ENCODE data around the gene BACH2. TPM values are rescaled to one million over a fixed set of nuclear protein-coding genes. Genes with fewer than 3 reads are reported as not detected.

BACH2 gene
- total and polyA plus RNA-seq, 2 experiments from 2014 or later = under 0.01 TPM; not detected in 1

DNA sequence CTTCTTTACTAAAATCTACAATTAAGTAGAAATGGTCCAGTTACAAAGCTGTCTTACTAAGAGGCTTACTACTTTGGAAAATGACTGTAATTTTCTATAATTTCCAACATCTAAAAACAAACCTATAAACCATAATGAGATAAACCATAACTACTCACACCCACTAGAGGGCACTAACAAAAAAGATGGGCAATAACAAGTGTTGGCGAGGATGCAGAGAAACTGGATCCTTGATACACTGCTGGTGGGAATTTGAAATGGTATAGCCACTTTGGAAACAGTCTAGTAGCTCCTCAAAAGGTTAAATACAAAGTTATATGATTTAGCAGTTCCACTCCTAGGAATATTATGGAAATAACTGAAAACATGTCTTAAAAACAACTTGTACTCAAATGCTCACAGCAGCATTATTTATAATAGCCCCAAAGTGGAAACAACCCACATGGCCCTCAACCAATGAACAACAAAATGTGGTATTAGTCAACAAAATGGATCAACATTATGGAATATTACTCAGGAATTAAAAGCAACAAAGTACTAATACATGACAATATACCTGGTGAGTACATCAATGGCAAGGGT lies 351.7 kb downstream of the BACH2 start:
- H3K4me1 ChIP-seq (ENCODE audit: insufficient read depth) = 0 out of 2 replicates have a peak, but pooled peaks cover 7% of the 10 kb centered on the region
- WGBS, 2 experiments (ENCODE audit: low coverage in 1 of 2, low lambda C conversion rate in 2 of 2, missing lambda C conversion rate in 2 of 2) = 53 to 55% methylated on average over 1 of the region's 1 CpG
- no peaks in the 10 kb centered on the region for H3K36me3 ChIP-seq (ENCODE audit: low read depth)
- no peaks in the 10 kb centered on the region for H4K20me1 ChIP-seq (ENCODE audit: insufficient read depth)
- in situ Hi-C loops (cut with MboI) = no loop called here
- no peaks in the 10 kb centered on the region for H3K79me2 ChIP-seq (ENCODE audit: insufficient read depth)
- H3F3A ChIP-seq (ENCODE audit: insufficient read depth) = no peaks in the 10 kb centered on the region
- no peak for TF ChIP-seq EZH2 (IDR thresholded peaks at IDR 0.05; ENCODE audit: insufficient read depth, poor library complexity, severe bottlenecking)
- TF ChIP-seq EZH2phosphoT487 (IDR thresholded peaks at IDR 0.05; ENCODE audit: insufficient read depth, low read depth) = no peak
- H3K9ac ChIP-seq = no peak overlapping the region
- H3K9me2 ChIP-seq (ENCODE audit: insufficient read depth) = no peaks in the 10 kb centered on the region
- H3K4me2 ChIP-seq (ENCODE audit: unreplicated experiment) = no peak overlapping the region
- no peak overlapping the region for H3K27ac ChIP-seq
- no peak overlapping the region for H3K4me3 ChIP-seq
- H3K27me3 ChIP-seq (replicated peaks; ENCODE audit: insufficient read depth) = peaks cover 11% of the 10 kb centered on the region; the same call in 1 of the 2 replicates
- peak; percentile 45 for DNase-seq
- no peaks in the 10 kb centered on the region for H3K9me3 ChIP-seq (ENCODE audit: low read depth)
- H2AFZ ChIP-seq = no peak overlapping the region

DNA sequence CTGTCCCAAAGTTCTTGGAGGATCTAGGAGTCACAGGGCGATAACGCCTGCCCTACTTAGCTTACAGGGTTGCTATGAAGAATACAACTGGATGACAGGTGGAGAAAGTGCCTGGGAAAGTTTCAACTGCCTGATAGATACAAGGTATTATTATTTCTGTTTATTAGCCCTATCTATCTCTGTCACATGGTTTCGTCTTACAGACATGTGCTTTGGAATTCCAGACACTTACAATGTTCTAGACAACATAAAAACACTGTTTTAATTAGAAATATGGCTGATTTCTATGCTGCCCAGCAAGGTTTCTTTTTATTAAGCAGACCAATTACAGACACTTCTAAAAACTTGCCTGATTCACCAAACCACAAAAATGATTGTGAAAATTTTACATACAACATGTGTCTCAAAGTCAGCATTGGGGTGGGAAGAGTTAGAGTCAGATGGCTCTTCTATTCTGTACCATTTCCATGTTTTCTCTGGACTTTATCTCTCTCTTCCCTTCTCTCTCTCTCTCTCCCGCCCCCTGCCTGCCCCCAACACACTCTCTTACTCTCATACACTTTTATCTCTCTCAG lies 352.4 kb downstream of the BACH2 start:
- DNase-seq = peak; percentile 25
- in situ Hi-C loops (cut with MboI) = no loop called here
- 64 to 73% methylated on average over 4 of the region's 4 CpGs for WGBS, 2 experiments (ENCODE audit: low coverage in 1 of 2, low lambda C conversion rate in 2 of 2, missing lambda C conversion rate in 2 of 2)

DNA sequence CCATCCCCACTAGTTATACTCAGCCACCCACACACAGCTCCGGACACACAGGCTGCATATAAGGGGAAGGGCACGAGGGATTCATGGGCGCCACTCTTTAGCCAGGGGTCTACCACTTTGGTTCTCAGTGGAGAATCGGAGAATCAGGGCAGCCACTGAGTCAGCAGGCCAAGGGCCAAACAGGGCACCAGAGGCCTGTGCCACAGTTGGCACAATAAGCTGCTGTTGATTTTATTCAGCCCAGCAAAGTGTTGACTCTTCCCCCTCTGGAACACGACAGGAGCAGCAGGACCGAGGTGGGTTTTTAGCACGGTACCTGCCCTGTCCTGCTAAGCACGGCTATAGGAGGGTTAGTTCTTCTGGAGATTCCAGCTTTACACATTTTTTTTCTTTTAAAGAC lies 354.0 kb downstream of the BACH2 start:
- Histone ChIP-seq H3K4me3 (no peak overlapping the region), H2AFZ (no peak overlapping the region), H3K4me1 (ENCODE audit: insufficient read depth) (0 out of 2 replicates have a peak, but pooled peaks cover 7% of the 10 kb centered on the region), H3K36me3 (ENCODE audit: low read depth) (no peaks in the 10 kb centered on the region), H3K27me3 (replicated peaks; ENCODE audit: insufficient read depth) (peaks cover 11% of the 10 kb centered on the region; the same call in 1 of the 2 replicates), H3K9me2 (ENCODE audit: insufficient read depth) (no peaks in the 10 kb centered on the region), H3K9me3 (ENCODE audit: low read depth) (no peaks in the 10 kb centered on the region), H3K27ac (no peak overlapping the region), H3K4me2 (ENCODE audit: unreplicated experiment) (no peak overlapping the region), H3K79me2 (ENCODE audit: insufficient read depth) (no peaks in the 10 kb centered on the region), H3F3A (ENCODE audit: insufficient read depth) (no peaks in the 10 kb centered on the region), H3K9ac (no peak overlapping the region), H4K20me1 (ENCODE audit: insufficient read depth) (no peaks in the 10 kb centered on the region)
- TF ChIP-seq EZH2 (IDR thresholded peaks at IDR 0.05; ENCODE audit: insufficient read depth, poor library complexity, severe bottlenecking) (no peak), EZH2phosphoT487 (IDR thresholded peaks at IDR 0.05; ENCODE audit: insufficient read depth, low read depth) (no peak)
- WGBS, 2 experiments (ENCODE audit: low coverage in 1 of 2, low lambda C conversion rate in 2 of 2, missing lambda C conversion rate in 2 of 2) = 90 to 94% methylated on average over 8 of the region's 8 CpGs
- DNase-seq = no peak
- in situ Hi-C loops (cut with MboI) = no loop called here

More for the DNA sequence above, 352.4 kb downstream of the BACH2 start:
- H3K9me2 ChIP-seq (ENCODE audit: insufficient read depth) = no peaks in the 10 kb centered on the region
- no peaks in the 10 kb centered on the region for H3F3A ChIP-seq (ENCODE audit: insufficient read depth)
- H3K4me3 ChIP-seq = no peak overlapping the region
- H3K79me2 ChIP-seq (ENCODE audit: insufficient read depth) = no peaks in the 10 kb centered on the region
- no peak for TF ChIP-seq EZH2 (IDR thresholded peaks at IDR 0.05; ENCODE audit: insufficient read depth, poor library complexity, severe bottlenecking)
- TF ChIP-seq EZH2phosphoT487 (IDR thresholded peaks at IDR 0.05; ENCODE audit: insufficient read depth, low read depth) = no peak
- no peaks in the 10 kb centered on the region for H4K20me1 ChIP-seq (ENCODE audit: insufficient read depth)
- no peak overlapping the region for H3K9ac ChIP-seq
- 0 out of 2 replicates have a peak, but pooled peaks cover 7% of the 10 kb centered on the region for H3K4me1 ChIP-seq (ENCODE audit: insufficient read depth)
- no peak overlapping the region for H3K4me2 ChIP-seq (ENCODE audit: unreplicated experiment)
- no peaks in the 10 kb centered on the region for H3K36me3 ChIP-seq (ENCODE audit: low read depth)
- H3K27ac ChIP-seq = no peak overlapping the region
- H3K27me3 ChIP-seq (replicated peaks; ENCODE audit: insufficient read depth) = peaks cover 11% of the 10 kb centered on the region; the same call in 1 of the 2 replicates
- no peaks in the 10 kb centered on the region for H3K9me3 ChIP-seq (ENCODE audit: low read depth)
- no peak overlapping the region for H2AFZ ChIP-seq

DNA sequence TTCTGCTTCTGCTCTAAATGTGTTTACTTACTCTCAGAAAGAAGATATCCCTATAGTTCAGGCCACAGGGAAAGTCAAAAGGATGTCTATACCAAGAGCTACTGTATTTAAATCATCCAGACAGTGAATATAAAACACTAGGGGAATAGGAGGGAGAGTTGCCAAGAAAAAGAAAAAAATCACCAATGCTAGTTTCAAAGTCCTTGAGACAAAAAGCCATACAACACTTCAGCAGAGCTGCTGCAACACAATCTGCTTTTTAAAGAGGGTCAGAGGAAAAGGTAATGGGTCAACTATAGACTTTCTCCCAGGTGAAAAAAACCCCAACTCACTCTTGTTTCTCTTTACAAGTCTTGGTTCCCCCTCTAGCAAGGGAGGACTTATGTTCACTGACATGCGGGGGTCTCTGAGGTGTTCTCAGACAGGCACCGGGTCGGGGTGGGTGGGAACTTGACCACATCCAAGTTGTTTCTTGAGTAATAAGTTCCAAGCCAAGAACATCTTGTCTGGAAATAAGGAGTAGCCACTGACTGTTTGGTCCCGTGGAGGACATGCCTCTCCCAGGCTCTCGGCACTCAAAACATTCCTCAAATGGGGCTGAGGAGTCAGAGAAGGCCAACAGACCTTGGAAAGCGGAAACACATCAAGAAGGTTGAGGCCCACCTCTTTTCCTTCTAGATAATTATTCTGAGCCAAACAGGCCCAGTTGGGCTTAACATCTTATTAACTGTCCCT lies 354.7 kb downstream of the BACH2 start:
- Histone ChIP-seq H3F3A (ENCODE audit: insufficient read depth) (no peaks in the 10 kb centered on the region), H3K27me3 (replicated peaks; ENCODE audit: insufficient read depth) (peaks cover 13% of the 10 kb centered on the region; the same call in 1 of the 2 replicates), H3K27ac (no peak overlapping the region), H3K9me2 (ENCODE audit: insufficient read depth) (no peaks in the 10 kb centered on the region), H3K4me1 (ENCODE audit: insufficient read depth) (0 out of 2 replicates have a peak, but pooled peaks cover 7% of the 10 kb centered on the region), H3K36me3 (ENCODE audit: low read depth) (no peaks in the 10 kb centered on the region), H3K9ac (no peak overlapping the region), H3K4me2 (ENCODE audit: unreplicated experiment) (no peak overlapping the region), H3K4me3 (no peak overlapping the region), H3K79me2 (ENCODE audit: insufficient read depth) (no peaks in the 10 kb centered on the region), H3K9me3 (ENCODE audit: low read depth) (no peaks in the 10 kb centered on the region), H4K20me1 (ENCODE audit: insufficient read depth) (no peaks in the 10 kb centered on the region), H2AFZ (no peak overlapping the region)
- no peak for DNase-seq
- no peak for TF ChIP-seq EZH2phosphoT487 (IDR thresholded peaks at IDR 0.05; ENCODE audit: insufficient read depth, low read depth)
- no peak for TF ChIP-seq EZH2 (IDR thresholded peaks at IDR 0.05; ENCODE audit: insufficient read depth, poor library complexity, severe bottlenecking)
- in situ Hi-C loops (cut with MboI) = no loop called here
- 53 to 85% methylated on average over 3 to 6 of the region's 6 CpGs for WGBS, 2 experiments (ENCODE audit: low coverage in 1 of 2, low lambda C conversion rate in 2 of 2, missing lambda C conversion rate in 2 of 2)

Measured in GM23248 (cell line).